Skeletal muscle tissue (tissue), 4 donors: ENCODE measurements around the gene GATA2. TPM values are rescaled to one million over a fixed set of nuclear protein-coding genes. Genes with fewer than 3 reads are reported as not detected.

ENCODE experiments used
- H3K27ac ChIP-seq: one replicate; pipeline ENCODE4 v1.7.0; 2013; ENCODE audit warnings: mild to moderate bottlenecking, low read depth, low read length, inconsistent platforms
- H3K27me3 ChIP-seq, 3 donors: one replicate each; pipeline ENCODE4 v1.7.0; 2013; ENCODE audit warnings: low read length in 3 of 3; ENCODE audit not compliant: control insufficient read depth in 3 of 3, insufficient read depth in 3 of 3
- H3K36me3 ChIP-seq, 3 donors: one replicate each; pipeline ENCODE4 v1.7.0; 2013; ENCODE audit warnings: low read length in 3 of 3; ENCODE audit not compliant: control insufficient read depth in 3 of 3, insufficient read depth in 3 of 3
- H3K4me1 ChIP-seq, 3 donors: one replicate each; pipeline ENCODE4 v1.7.0; 2013; ENCODE audit warnings: low read length in 3 of 3, mild to moderate bottlenecking in 3 of 3; ENCODE audit not compliant: control insufficient read depth in 3 of 3, insufficient read depth in 3 of 3
- H3K4me3 ChIP-seq, 3 donors: one replicate each; pipeline ENCODE4 v1.7.0; 2013; ENCODE audit warnings: low read length in 3 of 3
- H3K9ac ChIP-seq, 3 donors: one replicate each; pipeline ENCODE4 v1.7.0; 2013; ENCODE audit warnings: low read length in 3 of 3, mild to moderate bottlenecking in 3 of 3, moderate library complexity in 2 of 3, low read depth in 1 of 3
- H3K9me3 ChIP-seq, 3 donors: one replicate each; pipeline ENCODE4 v1.7.0; 2013; ENCODE audit warnings: low read length in 3 of 3; ENCODE audit not compliant: control insufficient read depth in 3 of 3
- total RNA-seq: library from RNA; depleted of rRNA; stranded (reverse); fragments of >200 nt; gene quantifications from one replicate; pipeline ENCODE4 v1.2.3, GENCODE V29; 2014
- donor health status: Osteomylitis.

The GATA2 gene
- total RNA-seq, 1 donor from 2014 or later = 0.52 TPM

DNA sequence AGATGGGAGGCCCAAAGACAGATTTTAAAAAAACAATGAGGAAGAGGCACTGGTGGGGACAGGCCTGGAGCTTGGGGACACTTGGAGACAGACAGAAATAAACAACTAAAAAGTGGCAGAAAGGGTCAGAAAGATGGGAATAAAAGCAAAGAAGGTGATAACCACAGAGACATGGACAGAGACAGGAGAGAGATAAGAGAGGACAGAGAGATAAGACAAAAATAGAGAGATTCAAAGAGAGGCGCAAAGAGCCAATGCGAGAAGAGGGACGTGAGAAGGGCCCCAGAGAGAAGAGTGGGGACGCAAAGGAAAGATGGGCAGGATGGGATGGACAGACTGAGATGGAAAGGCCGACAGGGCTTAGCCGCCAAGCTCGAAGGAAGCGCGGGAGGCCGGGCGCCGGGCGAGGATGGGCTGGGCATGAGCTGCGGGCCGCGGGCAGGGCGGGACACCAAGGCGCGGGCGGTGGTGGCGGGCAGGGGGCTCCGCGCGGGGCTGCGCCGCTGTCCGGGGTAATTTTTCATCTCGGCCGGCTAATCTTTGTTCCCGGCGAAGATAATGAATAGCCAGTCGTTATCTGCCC, 3.1 kb upstream of the GATA2 start:
- Histone ChIP-seq H3K27me3 (peaks cover 82 to 84% (median 83%) of the 10 kb centered on the region in 3 donors), H3K9ac (no peak overlapping the region), H3K36me3 (peaks cover 0 to 2% (median 0%) of the 10 kb centered on the region in 3 donors), H3K4me3 (no peak overlapping the region), H3K27ac (no peak overlapping the region), H3K9me3 (no peaks in the 10 kb centered on the region), H3K4me1 (peaks cover 13 to 25% (median 22%) of the 10 kb centered on the region in 3 donors)

DNA sequence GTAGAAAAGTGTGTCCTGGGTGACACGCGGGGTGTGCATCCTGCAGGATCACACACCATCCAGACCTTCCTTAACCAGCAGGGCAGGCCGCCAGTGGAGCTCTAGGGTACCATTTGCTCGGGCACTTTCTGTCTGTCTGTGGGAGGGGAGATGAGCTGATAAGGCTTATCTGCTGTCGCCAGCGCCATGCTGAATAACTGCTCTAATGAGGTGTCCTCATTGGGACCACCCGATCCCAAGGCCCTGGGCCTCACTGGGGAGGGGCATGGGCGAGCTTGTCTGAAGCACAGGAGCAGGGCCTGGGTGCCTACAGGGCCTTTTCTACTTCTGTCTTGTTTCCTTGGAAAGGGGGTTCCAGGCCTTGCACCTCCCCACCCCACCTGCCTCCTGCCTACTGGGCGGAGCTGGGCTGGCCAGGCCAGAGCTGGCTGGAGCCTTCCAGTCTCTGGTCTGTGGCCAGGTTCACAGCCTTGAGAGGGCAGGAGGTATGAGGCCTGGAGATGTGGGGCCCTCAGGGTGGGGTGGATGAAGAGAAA, 2.5 kb upstream of the GATA2 start:
- Histone ChIP-seq H3K4me3 (no peak overlapping the region), H3K9ac (no peak overlapping the region), H3K9me3 (no peaks in the 10 kb centered on the region), H3K4me1 (peaks cover 13 to 29% (median 25%) of the 10 kb centered on the region in 3 donors), H3K27ac (no peak overlapping the region), H3K36me3 (peaks cover 0 to 2% (median 0%) of the 10 kb centered on the region in 3 donors), H3K27me3 (peaks cover 86 to 88% (median 88%) of the 10 kb centered on the region in 3 donors)

GRCh38 chr3:128494367-128494650, 1.3 kb upstream of the GATA2 start:
- Histone ChIP-seq H3K27ac (no peak overlapping the region), H3K4me1 (peaks cover 25 to 41% (median 34%) of the 10 kb centered on the region in 3 donors)

DNA sequence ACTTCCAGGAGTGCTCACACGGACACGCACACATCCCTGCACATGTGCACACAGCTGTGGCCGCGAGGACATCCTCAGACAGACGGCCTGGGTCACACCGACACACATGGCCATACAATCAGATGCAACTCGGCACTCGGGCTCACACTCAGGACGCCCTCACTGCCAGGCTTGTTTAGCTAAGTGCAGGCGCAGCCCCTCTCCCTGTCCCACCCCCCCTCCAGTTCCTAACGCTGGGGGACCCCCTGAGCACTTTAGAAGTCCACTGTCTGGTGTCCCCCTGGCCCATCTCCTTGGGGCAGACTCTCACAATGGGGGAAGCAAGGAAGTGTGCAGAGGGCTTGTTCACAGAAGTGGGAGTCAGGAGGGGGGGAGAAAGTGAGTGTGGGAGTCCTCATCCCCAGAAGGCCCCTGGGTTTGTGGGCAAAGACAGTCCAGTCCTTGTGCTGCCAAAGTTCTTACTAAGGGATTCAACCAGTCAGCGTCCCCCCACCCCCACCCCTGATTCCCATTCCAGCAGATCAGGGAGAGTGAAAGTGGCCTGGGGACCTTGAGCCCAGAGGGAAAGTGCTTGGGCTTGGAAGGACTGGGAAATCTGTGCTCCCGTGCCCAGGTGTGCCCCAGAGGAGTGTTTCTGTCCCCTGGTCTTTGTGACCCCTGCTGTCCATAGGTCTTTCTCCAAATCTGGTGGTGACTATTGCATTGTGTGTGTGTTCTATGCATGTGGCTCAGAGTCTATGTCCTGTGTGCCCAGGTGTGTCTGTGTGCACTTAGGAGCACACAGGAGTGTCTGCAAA, 767 bp upstream of the GATA2 start:
- no peaks in the 10 kb centered on the region for H3K9me3 ChIP-seq
- peaks cover 26 to 44% (median 37%) of the 10 kb centered on the region in 3 donors for H3K4me1 ChIP-seq
- H3K4me3 ChIP-seq = no peak overlapping the region
- H3K27ac ChIP-seq = no peak overlapping the region
- no peak overlapping the region for H3K9ac ChIP-seq
- H3K36me3 ChIP-seq = peaks cover 0 to 2% (median 0%) of the 10 kb centered on the region in 3 donors
- peaks cover 91 to 92% (median 91%) of the 10 kb centered on the region in 3 donors for H3K27me3 ChIP-seq

More at GRCh38 chr3:128494367-128494650, 1.3 kb upstream of the GATA2 start:
- H3K4me3 ChIP-seq = no peak overlapping the region
- no peak overlapping the region for H3K9ac ChIP-seq
- H3K27me3 ChIP-seq = peaks cover 91 to 92% (median 92%) of the 10 kb centered on the region in 3 donors
- H3K9me3 ChIP-seq = no peaks in the 10 kb centered on the region
- peaks cover 0 to 2% (median 0%) of the 10 kb centered on the region in 3 donors for H3K36me3 ChIP-seq

DNA sequence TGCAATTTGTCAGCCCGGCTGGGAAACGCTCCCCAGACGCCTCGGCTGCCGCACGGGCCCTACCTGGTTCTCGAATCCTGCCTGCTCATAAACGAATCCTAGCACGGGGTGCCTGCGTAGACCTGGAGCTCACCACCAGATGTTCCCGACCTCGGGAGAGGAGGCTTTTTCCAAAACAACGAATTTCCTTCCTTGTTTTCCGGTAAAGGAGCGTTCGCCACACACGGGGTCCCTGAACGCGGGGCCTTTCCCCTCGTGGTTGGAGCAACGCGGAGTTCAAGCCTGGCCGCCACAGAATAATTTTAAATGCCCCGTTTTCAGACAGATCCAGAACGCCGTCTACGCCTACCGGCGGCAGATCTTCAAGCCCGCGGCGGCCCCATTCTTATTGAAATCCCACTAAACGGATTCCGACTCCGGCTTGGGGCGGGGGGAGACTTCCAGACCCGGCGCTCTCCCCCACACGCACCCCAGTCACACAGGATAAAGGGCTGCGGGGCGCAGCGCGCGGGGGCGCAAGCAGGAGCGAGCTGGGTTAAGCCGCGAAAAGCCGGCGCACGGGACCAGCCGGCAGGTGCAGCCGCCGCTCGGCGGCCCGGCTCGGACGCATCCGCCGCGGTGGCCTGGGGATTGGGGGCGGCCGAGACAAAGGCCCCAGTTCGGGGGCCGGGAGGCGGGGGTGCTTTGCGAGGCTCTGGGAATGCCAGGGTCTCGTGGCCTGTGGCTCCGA, 895 bp downstream of the GATA2 start:
- no peak overlapping the region for H3K27ac ChIP-seq
- H3K27me3 ChIP-seq = peaks cover 93 to 96% (median 96%) of the 10 kb centered on the region in 3 donors
- no peaks in the 10 kb centered on the region for H3K9me3 ChIP-seq
- peak overlapping the region in 2 of 3 donors; percentile 26 to 35 for H3K4me3 ChIP-seq
- peaks cover 33 to 53% (median 44%) of the 10 kb centered on the region in 3 donors for H3K4me1 ChIP-seq
- peak overlapping the region in 2 of 3 donors; percentile 23 to 25 for H3K9ac ChIP-seq
- peaks cover 0 to 2% (median 0%) of the 10 kb centered on the region in 3 donors for H3K36me3 ChIP-seq

DNA sequence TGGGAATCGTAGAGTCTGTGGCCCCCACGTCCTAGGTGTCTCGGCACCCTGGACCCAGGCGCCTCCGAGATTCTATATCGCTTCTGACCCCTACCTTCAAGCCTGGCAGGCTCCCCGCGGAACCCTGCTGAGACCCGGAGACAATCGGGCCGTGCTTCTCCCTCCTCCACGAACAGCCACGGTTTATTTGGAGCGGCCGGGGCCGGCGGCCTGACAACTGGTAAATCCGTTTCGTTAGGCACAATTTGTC, 1.4 kb downstream of the GATA2 start:
- Histone ChIP-seq H3K4me1 (peaks cover 33 to 53% (median 44%) of the 10 kb centered on the region in 3 donors), H3K36me3 (peaks cover 0 to 2% (median 0%) of the 10 kb centered on the region in 3 donors), H3K27me3 (peaks cover 93 to 96% (median 96%) of the 10 kb centered on the region in 3 donors), H3K9me3 (no peaks in the 10 kb centered on the region), H3K27ac (no peak overlapping the region), H3K4me3 (no peak overlapping the region), H3K9ac (peak overlapping the region in 1 of 3 donors; percentile 25)

GRCh38 chr3:128490915-128491690, 1.9 kb downstream of the GATA2 start:
- H3K4me3 ChIP-seq = no peak overlapping the region
- no peaks in the 10 kb centered on the region for H3K9me3 ChIP-seq
- H3K9ac ChIP-seq = no peak overlapping the region
- peaks cover 34 to 57% (median 47%) of the 10 kb centered on the region in 3 donors for H3K4me1 ChIP-seq
- no peak overlapping the region for H3K27ac ChIP-seq
- H3K27me3 ChIP-seq = peaks cover 93 to 97% (median 96%) of the 10 kb centered on the region in 3 donors
- peaks cover 0 to 2% (median 0%) of the 10 kb centered on the region in 3 donors for H3K36me3 ChIP-seq

GRCh38 chr3:128490650-128490914, 2.4 kb downstream of the GATA2 start:
- H3K9ac ChIP-seq = peak overlapping the region in 2 of 3 donors; percentile 16 to 58
- peaks cover 0 to 2% (median 0%) of the 10 kb centered on the region in 3 donors for H3K36me3 ChIP-seq
- peaks cover 34 to 57% (median 50%) of the 10 kb centered on the region in 3 donors for H3K4me1 ChIP-seq
- no peaks in the 10 kb centered on the region for H3K9me3 ChIP-seq
- H3K27me3 ChIP-seq = peaks cover 94 to 97% (median 96%) of the 10 kb centered on the region in 3 donors
- peak overlapping the region; percentile 54 to 69 (median 66) for H3K4me3 ChIP-seq
- peak overlapping the region; percentile 60 for H3K27ac ChIP-seq

- H3K4me3 ChIP-seq = peak overlapping the region; percentile 54 to 69 (median 66)
- peaks cover 0 to 1% (median 0%) of the 10 kb centered on the region in 3 donors for H3K36me3 ChIP-seq
- peaks cover 36 to 57% (median 52%) of the 10 kb centered on the region in 3 donors for H3K4me1 ChIP-seq
- H3K9ac ChIP-seq = peak overlapping the region; percentile 51 to 66 (median 64)
- H3K9me3 ChIP-seq = no peaks in the 10 kb centered on the region
- H3K27ac ChIP-seq = peak overlapping the region; percentile 60
- H3K27me3 ChIP-seq = peaks cover 94 to 97% (median 96%) of the 10 kb centered on the region in 3 donors
These were observed 2.9 kb downstream of the GATA2 start for GRCh38 chr3:128489927-128490649.
